Activated CD8-positive, alpha-beta memory T cell treated with anti-CD3 and anti-CD28 coated beads, Interleukin-2, amount 10 ng/mL, durations not matched to agents 7 days and 5 days (primary cell): ENCODE measurements around the gene PLA2G2D. TPM values are rescaled to one million over a fixed set of nuclear protein-coding genes. Genes with fewer than 3 reads are reported as not detected.

Experiments
- ATAC-seq: fragments of 150-1000 bp; cut with Tn5 transposase; one replicate; pipeline ENCODE4 v1.10.0; 2021; ENCODE audit warnings: moderate library complexity
- CTCF ChIA-PET: fragments of 350-600 bp; sonication (Branson Sonifier 250); formaldehyde crosslinking; loops from one replicate; lab custom pipeline; 2021; ENCODE audit warnings: antibody characterized with exemption; lab: Charles Lee
- DNase-seq: peaks from one replicate; pipeline ENCODE4 v3.0.0-alpha.2; 2020
- H3K27ac Mint-ChIP-seq: one replicate; pipeline ENCODE4 v1.8.0; 2021; ENCODE audit warnings: mild to moderate bottlenecking, mixed read lengths
- H3K27me3 Mint-ChIP-seq: one replicate; pipeline ENCODE4 v1.8.0; 2021; ENCODE audit warnings: mixed read lengths
- H3K36me3 Mint-ChIP-seq: one replicate; pipeline ENCODE4 v1.8.0; 2021; ENCODE audit warnings: mild to moderate bottlenecking, mixed read lengths
- H3K4me1 Mint-ChIP-seq: one replicate; pipeline ENCODE4 v1.8.0; 2021; ENCODE audit warnings: mixed read lengths
- H3K4me3 Mint-ChIP-seq: one replicate; pipeline ENCODE4 v1.8.0; 2021; ENCODE audit warnings: mild to moderate bottlenecking, moderate library complexity, mixed read lengths
- H3K9me3 Mint-ChIP-seq: one replicate; pipeline ENCODE4 v1.8.0; 2022; ENCODE audit warnings: low read depth, mixed read lengths
- total RNA-seq, 2 experiments: library from RNA; stranded (reverse); gene quantifications; one replicate each; pipeline ENCODE4 v1.2.3, GENCODE V29; 2021

Gene PLA2G2D
- total RNA-seq, 2 experiments from 2014 or later = not detected

DNA sequence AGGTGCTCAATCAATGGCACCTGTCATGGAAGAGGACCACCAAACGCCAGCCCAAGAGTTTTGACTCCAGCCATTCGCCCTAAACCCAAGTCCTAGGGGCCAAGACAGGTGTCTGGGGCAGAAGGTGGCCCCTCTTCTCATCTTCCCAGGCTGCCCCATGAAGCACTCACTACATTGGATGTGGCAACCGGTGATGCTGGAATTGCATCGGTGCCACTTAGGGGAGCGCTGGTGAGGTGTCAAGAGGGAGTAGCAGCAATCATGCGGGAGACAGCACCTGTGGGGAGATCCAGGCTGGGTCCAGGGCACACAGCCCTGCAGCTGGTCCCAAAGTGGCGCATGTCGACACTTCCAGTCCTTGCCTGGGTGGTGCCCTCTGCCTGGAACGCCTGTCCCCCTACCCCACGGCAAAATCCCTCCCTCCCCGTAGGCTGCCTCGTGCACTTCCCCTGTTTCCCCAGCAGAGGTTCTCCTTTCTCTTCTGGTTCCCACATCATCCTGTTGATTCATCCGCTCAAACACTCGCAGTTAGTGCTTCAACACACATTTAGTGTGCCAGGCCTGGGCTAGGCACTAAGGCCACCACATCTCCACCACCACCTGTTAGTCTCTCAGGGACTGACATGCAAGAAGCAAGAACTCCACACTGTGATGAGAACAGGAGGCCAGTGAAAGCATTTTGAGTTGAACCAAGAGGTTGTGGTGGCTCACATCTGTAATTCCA, 18.5 kb downstream of the PLA2G2D start:
- H3K9me3 Mint-ChIP-seq = no peaks in the 10 kb centered on the region
- DNase-seq (peak; percentile 43), ATAC-seq (peak; percentile 67)
- no peak overlapping the region for H3K4me3 Mint-ChIP-seq
- H3K27ac Mint-ChIP-seq = no peak overlapping the region
- peaks cover 3% of the 10 kb centered on the region for H3K4me1 Mint-ChIP-seq
- H3K36me3 Mint-ChIP-seq = no peaks in the 10 kb centered on the region
- CTCF ChIA-PET = interaction anchor here (1.0 to 1.4 kb wide), 2 partner anchors 92 to 183 kb away, joined by 3 to 4 read pairs; no protein-coding TSS in a partner anchor
- peaks cover 10% of the 10 kb centered on the region for H3K27me3 Mint-ChIP-seq

DNA sequence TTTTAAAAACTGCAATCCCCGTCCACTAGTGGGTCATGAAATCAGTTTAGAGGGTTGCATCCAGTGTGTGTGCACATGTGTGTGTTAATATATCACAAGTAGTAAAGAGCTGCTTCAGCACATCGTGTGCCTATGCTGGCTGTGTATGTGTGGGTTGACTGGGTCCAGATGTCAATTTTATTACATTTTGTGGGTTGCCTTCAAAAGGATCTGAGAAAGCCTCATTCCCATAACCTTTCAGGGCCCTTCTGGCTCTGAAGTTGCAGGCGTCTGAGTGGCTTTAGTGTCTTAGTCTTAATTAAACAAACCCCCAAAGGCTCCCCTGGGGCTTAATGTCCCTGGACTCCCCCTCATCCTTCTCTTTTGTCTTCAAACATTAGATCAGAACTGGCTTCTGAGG, 19.8 kb downstream of the PLA2G2D start:
- Mint-ChIP-seq H3K27ac (no peak overlapping the region), H3K4me1 (peaks cover 3% of the 10 kb centered on the region), H3K4me3 (no peak overlapping the region), H3K27me3 (peaks cover 9% of the 10 kb centered on the region), H3K36me3 (no peaks in the 10 kb centered on the region), H3K9me3 (no peaks in the 10 kb centered on the region)
- CTCF ChIA-PET = no interaction called here
- DNase-seq (no peak), ATAC-seq (no peak)

DNA sequence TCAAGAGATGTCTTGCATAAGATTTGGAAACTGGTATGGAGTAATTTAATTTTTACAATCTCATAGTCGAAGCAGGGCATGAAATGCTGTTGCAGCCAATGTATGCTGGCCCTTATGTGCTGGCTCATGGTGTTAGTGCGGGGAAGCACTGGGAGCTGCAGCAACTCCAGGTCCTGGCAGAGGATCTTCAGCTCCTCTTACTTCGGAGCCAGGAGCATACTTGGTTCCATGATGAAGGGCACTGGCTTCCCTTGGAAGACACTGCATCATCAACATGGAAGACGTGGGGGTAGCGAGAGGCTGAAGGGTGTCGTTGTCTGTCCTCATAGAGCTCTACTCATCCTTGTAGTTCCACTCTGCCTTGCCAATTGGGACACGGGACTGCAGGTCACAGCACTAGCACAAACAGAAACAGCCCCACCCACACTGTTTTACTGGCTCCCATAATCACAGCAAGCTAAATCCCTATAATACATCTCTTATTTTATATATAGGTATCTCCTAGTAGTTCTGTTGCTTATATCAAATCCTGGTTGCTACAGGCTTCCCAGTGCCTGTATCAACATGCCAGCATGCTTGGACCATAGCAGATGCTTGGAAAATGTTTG, 22.4 kb downstream of the PLA2G2D start:
- Mint-ChIP-seq H3K27ac (no peak overlapping the region), H3K36me3 (no peaks in the 10 kb centered on the region), H3K4me1 (peaks cover 1% of the 10 kb centered on the region), H3K4me3 (no peak overlapping the region), H3K9me3 (no peaks in the 10 kb centered on the region), H3K27me3 (peaks cover 17% of the 10 kb centered on the region)
- CTCF ChIA-PET = no interaction called here
- DNase-seq = no peak
- ATAC-seq = no peak

DNA sequence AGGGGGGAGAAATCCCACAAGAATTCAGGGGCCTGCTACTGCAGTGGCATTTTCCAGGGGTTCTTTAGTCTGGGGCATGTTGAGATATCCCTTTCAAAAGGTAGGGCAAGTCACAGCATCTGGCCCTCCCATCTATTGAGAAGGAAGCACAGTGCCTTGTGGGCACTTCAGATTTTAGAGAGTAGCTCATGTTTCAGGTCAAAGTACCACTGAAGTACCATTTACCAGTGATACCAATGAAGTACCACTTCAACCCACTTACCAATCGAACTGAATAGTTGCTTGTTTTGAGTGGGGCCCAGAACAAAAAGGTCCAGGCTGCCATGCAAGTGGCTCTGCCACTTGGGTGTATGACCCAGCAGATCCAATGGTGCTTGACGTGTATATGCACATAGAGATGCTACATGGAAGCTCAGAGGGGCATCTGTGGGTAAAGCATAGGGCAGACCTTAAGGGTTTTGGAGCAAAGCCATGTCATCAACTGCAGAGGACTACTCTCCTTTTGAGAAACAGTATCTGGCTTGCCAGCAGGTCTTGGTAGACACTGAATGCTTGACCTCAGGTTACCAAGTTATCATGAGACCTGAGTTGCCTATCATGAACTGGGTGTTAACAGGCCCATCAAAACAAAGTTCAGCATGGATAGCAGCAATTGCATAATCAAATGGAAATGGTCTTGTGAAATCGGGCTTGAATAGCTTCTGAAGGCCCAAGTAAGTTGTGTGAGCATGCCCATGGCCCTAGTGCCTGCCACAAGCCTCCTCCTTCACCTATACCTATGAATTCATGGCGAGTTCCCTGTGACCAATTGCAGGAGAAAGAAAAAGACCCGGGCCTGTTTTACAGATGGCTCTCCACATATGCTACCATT, 23.5 kb downstream of the PLA2G2D start:
- ATAC-seq (no peak), DNase-seq (no peak)
- Mint-ChIP-seq H3K36me3 (no peaks in the 10 kb centered on the region), H3K9me3 (no peaks in the 10 kb centered on the region), H3K4me1 (no peaks in the 10 kb centered on the region), H3K27ac (no peak overlapping the region), H3K27me3 (peaks cover 28% of the 10 kb centered on the region), H3K4me3 (no peak overlapping the region)
- CTCF ChIA-PET = no interaction called here

DNA sequence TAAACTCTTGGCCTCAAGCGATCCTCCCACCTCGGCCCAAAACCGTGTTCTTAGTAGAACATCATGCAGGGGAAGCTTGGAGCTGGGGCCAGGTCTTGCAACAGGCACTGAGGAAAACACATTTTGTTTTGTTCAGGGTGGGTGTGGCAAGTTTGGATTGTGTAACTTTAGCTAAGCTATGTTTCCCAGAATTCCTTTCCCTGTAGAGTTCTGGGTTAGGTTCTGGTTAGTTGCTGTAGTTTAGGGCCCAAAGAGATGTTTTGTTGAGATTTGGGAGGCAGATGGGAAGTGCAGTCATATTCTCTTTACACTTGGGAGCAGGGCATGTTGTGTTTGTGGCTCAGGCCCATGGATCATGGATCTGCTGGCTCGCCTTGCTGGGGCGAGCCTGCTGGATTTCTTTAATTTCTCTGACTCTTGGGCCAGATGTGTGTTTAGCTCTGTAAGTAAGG, 25.4 kb downstream of the PLA2G2D start:
- ATAC-seq (no peak), DNase-seq (no peak)
- Mint-ChIP-seq H3K27ac (no peak overlapping the region), H3K4me1 (no peaks in the 10 kb centered on the region), H3K36me3 (no peaks in the 10 kb centered on the region), H3K9me3 (no peaks in the 10 kb centered on the region), H3K27me3 (peaks cover 32% of the 10 kb centered on the region), H3K4me3 (no peak overlapping the region)
- CTCF ChIA-PET = interaction anchor here (0.6 kb wide), 1 partner anchor 117 kb away, joined by 3 read pairs; no protein-coding TSS in a partner anchor

DNA sequence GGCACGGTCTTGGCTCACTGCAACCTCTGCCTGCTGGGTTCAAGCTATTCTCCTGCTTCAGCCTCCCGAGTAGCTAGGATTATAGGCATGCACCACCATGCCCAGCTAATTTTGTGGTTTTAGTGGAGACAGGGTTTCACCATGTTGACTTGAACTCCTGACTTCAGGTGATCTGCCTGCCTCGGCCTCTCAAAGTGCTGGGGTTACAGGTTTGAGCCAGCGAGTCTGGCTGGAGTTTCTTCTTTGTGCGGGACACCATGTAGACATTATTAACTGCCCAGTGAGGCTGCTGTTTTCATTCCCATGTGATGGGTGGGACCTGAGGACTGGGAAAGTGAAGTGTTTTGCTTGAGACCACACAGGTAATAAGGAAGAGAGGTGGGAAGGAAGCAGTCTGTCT, 26.0 kb downstream of the PLA2G2D start:
- no peaks in the 10 kb centered on the region for H3K36me3 Mint-ChIP-seq
- DNase-seq = no peak
- no peaks in the 10 kb centered on the region for H3K9me3 Mint-ChIP-seq
- ATAC-seq = no peak
- peaks cover 32% of the 10 kb centered on the region for H3K27me3 Mint-ChIP-seq
- CTCF ChIA-PET = interaction anchor here (0.6 to 1.5 kb wide), 2 partner anchors 25 to 117 kb away, joined by 3 read pairs; no protein-coding TSS in a partner anchor
- no peaks in the 10 kb centered on the region for H3K4me1 Mint-ChIP-seq
- no peak overlapping the region for H3K27ac Mint-ChIP-seq
- H3K4me3 Mint-ChIP-seq = no peak overlapping the region

DNA sequence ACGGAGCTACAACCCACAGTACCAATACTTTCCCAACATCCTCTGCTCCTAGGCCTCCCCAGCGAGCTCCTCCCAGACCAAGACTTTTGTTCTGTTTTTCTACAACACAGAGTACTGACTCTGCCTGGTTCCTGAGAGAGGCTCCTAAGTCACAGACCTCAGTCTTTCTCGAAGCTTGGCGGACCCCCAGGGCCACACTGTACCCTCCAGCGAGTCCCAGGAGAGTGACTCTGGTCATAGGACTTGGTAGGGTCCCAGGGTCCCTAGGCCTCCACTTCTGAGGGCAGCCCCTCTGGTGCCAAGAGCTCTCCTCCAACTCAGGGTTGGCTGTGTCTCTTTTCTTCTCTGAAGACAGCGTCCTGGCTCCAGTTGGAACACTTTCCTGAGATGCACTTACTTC, 28.7 kb downstream of the PLA2G2D start:
- H3K9me3 Mint-ChIP-seq = no peaks in the 10 kb centered on the region
- H3K27ac Mint-ChIP-seq = no peak overlapping the region
- no peak for DNase-seq
- H3K4me1 Mint-ChIP-seq = no peaks in the 10 kb centered on the region
- no peaks in the 10 kb centered on the region for H3K36me3 Mint-ChIP-seq
- peaks cover 32% of the 10 kb centered on the region for H3K27me3 Mint-ChIP-seq
- no peak for ATAC-seq
- CTCF ChIA-PET = no interaction called here
- no peak overlapping the region for H3K4me3 Mint-ChIP-seq

DNA sequence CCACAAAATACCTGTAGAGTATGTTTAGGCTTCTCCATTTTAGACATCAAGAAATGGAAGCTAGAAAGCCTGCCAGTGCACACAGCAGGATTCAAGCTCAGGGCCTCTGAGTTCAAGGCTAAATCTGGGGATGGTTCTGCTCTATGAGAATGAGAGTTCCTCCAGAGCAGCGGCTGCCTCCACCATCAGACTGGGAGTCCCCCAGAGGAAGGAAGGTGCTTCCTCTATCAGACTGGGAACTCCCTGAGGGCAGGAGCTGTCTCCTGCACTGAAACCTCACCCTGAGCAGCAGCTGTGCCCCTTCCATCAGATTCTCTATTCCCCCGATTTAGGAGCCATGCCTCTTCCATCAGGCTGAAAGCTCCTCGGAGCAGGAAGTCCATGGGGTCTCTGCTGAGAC, 29.2 kb downstream of the PLA2G2D start:
- H3K27me3 Mint-ChIP-seq = peaks cover 32% of the 10 kb centered on the region
- CTCF ChIA-PET = no interaction called here

DNA sequence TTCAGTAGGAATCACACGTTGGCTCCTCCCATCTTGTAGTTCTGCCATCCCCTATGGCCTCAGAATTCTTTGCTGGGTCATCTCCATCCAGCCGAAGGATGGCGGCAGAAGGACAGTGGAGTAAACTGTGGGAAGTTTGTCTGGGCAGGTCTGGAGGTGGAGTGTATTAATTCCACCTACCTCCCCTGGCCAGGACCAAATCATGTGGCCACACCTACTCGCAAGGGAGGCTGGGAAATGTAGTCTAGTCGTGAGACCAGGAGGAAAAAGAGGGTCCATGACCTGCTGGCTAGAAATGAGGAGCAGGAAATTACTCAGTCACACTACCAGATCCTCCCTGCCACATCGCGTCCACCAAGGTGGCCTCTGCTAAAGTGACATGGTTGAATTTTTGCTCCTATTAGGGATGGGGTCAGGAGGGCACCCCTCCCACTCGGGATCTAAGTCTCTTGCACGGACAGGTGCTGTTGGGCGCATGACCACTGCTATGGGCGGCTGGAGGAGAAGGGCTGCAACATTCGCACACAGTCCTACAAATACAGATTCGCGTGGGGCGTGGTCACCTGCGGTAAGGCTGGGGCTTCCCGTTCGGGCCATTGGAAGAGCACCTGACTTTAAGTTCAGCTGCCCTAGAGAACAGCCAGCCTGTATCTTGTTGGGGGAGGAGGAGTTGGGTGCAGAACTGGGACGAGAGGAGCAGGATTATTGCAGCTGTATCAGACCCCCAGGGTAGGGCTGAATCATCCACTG, 29.8 kb downstream of the PLA2G2D start:
- Mint-ChIP-seq H3K4me1 (no peaks in the 10 kb centered on the region), H3K4me3 (no peak overlapping the region), H3K9me3 (no peaks in the 10 kb centered on the region), H3K27ac (no peak overlapping the region), H3K36me3 (no peaks in the 10 kb centered on the region), H3K27me3 (peaks cover 34% of the 10 kb centered on the region)
- CTCF ChIA-PET = no interaction called here
- no peak for ATAC-seq
- DNase-seq = no peak

More for the DNA sequence above, 29.2 kb downstream of the PLA2G2D start:
- H3K4me1 Mint-ChIP-seq = no peaks in the 10 kb centered on the region
- H3K36me3 Mint-ChIP-seq = no peaks in the 10 kb centered on the region
- no peaks in the 10 kb centered on the region for H3K9me3 Mint-ChIP-seq
- ATAC-seq (no peak), DNase-seq (no peak)
- no peak overlapping the region for H3K4me3 Mint-ChIP-seq
- H3K27ac Mint-ChIP-seq = no peak overlapping the region

DNA sequence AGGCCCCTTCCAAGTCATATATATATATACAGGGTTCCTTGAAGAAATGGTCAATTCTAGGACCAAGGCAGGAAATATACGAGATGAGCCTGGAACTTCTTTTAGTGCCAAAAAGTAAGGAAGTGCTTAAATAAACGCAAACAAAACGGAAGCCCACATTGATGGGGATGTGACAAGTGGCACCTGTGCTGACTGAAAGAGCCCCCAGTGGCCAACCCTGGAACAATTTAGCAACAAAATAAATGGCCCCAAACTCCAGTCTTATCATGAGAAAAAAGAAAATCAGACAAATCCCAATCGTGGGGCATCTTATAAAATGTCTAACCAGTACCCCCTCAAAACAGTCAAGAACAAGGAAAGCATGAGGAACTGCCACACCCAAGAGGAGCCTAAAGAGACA, 31.7 kb downstream of the PLA2G2D start:
- no peak for ATAC-seq
- Mint-ChIP-seq H3K4me1 (no peaks in the 10 kb centered on the region), H3K27me3 (peaks cover 39% of the 10 kb centered on the region), H3K27ac (no peak overlapping the region), H3K36me3 (no peaks in the 10 kb centered on the region), H3K4me3 (no peak overlapping the region), H3K9me3 (no peaks in the 10 kb centered on the region)
- CTCF ChIA-PET = no interaction called here
- DNase-seq = no peak

DNA sequence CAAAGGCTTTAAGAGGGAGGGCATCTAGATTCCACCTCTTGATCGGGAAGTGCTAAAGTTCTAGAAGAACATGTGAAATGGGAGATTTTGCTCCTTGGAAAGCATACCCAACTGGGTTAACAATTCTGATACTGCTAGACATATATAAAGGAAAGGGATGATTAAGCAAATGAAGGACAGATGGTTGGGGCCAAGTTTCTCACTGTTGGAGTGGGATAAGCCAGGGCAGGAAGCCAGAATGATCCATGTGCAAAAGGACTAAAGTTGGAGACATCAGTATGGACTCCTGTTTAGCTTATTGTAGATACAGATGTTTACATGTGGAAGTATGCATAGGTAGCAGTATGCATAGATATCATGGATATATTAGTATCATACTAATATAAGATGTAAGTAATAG, 32.5 kb downstream of the PLA2G2D start:
- Mint-ChIP-seq H3K9me3 (no peaks in the 10 kb centered on the region), H3K4me1 (peaks cover 3% of the 10 kb centered on the region), H3K27me3 (peaks cover 39% of the 10 kb centered on the region), H3K4me3 (no peak overlapping the region), H3K36me3 (no peaks in the 10 kb centered on the region), H3K27ac (no peak overlapping the region)
- CTCF ChIA-PET = no interaction called here
- DNase-seq (no peak), ATAC-seq (no peak)

DNA sequence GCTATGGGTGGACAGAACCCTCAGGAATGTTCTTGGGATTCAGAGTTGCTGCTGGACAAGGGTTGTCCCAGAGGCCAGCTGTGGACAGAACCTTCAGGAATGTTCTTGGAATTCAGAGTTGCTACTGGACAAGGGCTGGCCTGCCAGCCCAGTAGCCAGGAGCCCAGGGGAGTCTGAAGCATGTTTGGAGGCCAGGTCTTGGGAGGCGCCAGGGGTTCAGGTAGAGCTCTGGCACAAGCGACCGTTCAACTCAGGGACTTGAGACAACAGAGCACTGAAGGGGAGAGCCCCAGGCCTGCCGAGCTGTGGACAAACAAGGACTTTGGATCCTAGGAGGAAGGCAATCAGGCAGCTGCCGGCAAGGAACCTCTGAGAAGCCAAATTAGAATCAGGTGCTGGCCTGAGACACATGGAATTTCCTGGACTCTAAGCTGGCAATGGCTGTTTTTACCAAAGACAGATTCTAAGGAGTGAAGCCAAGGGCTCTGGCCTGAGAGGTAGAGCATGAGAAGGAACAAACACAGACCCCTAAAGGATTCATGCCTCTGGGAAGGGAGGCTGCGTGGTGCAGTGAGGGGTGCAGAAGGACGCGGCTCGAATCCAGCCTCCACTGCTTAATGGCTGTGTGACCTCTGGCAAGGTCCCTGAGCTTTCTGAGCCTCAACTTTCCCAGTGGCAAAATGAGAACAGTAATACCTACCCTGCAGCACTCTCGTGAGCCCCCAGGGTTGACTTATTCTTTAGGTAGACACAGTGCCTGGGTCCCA, 36.0 kb downstream of the PLA2G2D start:
- Mint-ChIP-seq H3K4me3 (no peak overlapping the region), H3K27me3 (peaks cover 52% of the 10 kb centered on the region), H3K4me1 (peaks cover 18% of the 10 kb centered on the region), H3K9me3 (no peaks in the 10 kb centered on the region), H3K36me3 (no peaks in the 10 kb centered on the region), H3K27ac (no peak overlapping the region)
- ATAC-seq (no peak), DNase-seq (no peak)
- CTCF ChIA-PET = no interaction called here
